Placental pericyte (primary cell): Measurements from ENCODE around the gene MYO15B. TPM values are rescaled to one million over a fixed set of nuclear protein-coding genes. Genes with fewer than 3 reads are reported as not detected.

Source experiments
- total RNA-seq: library from RNA; depleted of rRNA; stranded (reverse); fragments of >200 nt; gene quantifications from 2 replicates; pipeline ENCODE4 v1.2.3, GENCODE V29; 2012

MYO15B gene
- total RNA-seq = 0.57 and 1.3 TPM in 2 replicates

GRCh38 chr17:75587675-75588595 lies at the start of gene MYO15B:
MYO15B (plus strand) TSS chr17:75587800; CDS start chr17:75588058, 258 bp downstream.

GRCh38 chr17:75632863-75633485 lies 45.4 kb downstream of the MYO15B start, which contains the start of gene SMIM5:
SMIM5 (plus strand) TSS chr17:75633434; CDS start chr17:75640202, 6,768 bp downstream.

GRCh38 chr17:75666959-75667790 lies 79.6 kb downstream of the MYO15B start, which contains the start of the genes RECQL5 and SAP30BP:
RECQL5 (minus strand) TSS chr17:75667154; CDS start chr17:75666557, 597 bp downstream.
SAP30BP (plus strand) TSS chr17:75667338; CDS start chr17:75667373, 35 bp downstream.

Other genes with a start within 250 kb of the MYO15B start
- gene GRB2, start 182.1 kb upstream of the MYO15B start, total RNA-seq = 64.8 and 103 TPM in 2 replicates
- 35.1 and 58.4 TPM in 2 replicates for gene TMEM94, start 131.2 kb upstream of the MYO15B start, total RNA-seq
- 8.5 and 11.6 TPM in 2 replicates for gene CASKIN2, start 72.3 kb upstream of the MYO15B start, total RNA-seq
- gene TSEN54, start 71.3 kb upstream of the MYO15B start, total RNA-seq = 9.6 and 12.7 TPM in 2 replicates
- 0.57 and 1.8 TPM in 2 replicates for gene LLGL2, start 62.1 kb upstream of the MYO15B start, total RNA-seq
- not detected in 2 replicates for gene SMIM5, start 45.6 kb downstream of the MYO15B start, total RNA-seq
- 21.7 and 22.6 TPM in 2 replicates for gene RECQL5, start 79.4 kb downstream of the MYO15B start, total RNA-seq
- 66.6 and 75.9 TPM in 2 replicates for gene SAP30BP, start 79.5 kb downstream of the MYO15B start, total RNA-seq
- gene ITGB4, start 133.7 kb downstream of the MYO15B start, total RNA-seq = 0.44 and 0.57 TPM in 2 replicates
- gene GALK1, start 177.4 kb downstream of the MYO15B start, total RNA-seq = 24.7 and 37.7 TPM in 2 replicates
- gene UNK, start 197.0 kb downstream of the MYO15B start, total RNA-seq = 15.3 and 24.6 TPM in 2 replicates